ENCODE data around the gene MYNN. TPM values are rescaled to one million over a fixed set of nuclear protein-coding genes. Genes with fewer than 3 reads are reported as not detected.
A peak's percentile ranks its signal among the peaks of the same experiment; 100 is the strongest.

The MYNN gene
- total RNA-seq, 3 donors from 2014 or later: 11.6 to 17.4 (median 13.7) TPM

- TF ChIP-seq CTCF (IDR thresholded peaks at IDR 0.05): no peak
- no peaks in the 10 kb centered on the region for H3K9me3 ChIP-seq
- no peak for DNase-seq
- ATAC-seq: no peak
- intact Hi-C loops (cut with DNase I, micrococcal nuclease): no loop called here
- peaks cover 10% of the 10 kb centered on the region for H3K4me1 ChIP-seq (ENCODE audit: low read depth)
- no peak overlapping the region for H3K4me3 ChIP-seq
- no peaks in the 10 kb centered on the region for H3K36me3 ChIP-seq (ENCODE audit: low read depth)
Observed at GRCh38 chr3:169759256-169759655, 13.9 kb upstream of the MYNN start.

GRCh38 chr3:169760479-169760878, 12.7 kb upstream of the MYNN start:
- intact Hi-C loops (cut with DNase I, micrococcal nuclease): no loop called here
- no peak for DNase-seq
- Histone ChIP-seq H3K4me3 (no peak overlapping the region), H3K36me3 (ENCODE audit: low read depth) (no peaks in the 10 kb centered on the region), H3K4me1 (ENCODE audit: low read depth) (peaks cover 10% of the 10 kb centered on the region), H3K9me3 (no peaks in the 10 kb centered on the region)
- no peak for TF ChIP-seq CTCF (IDR thresholded peaks at IDR 0.05)
- no peak for ATAC-seq

GRCh38 chr3:169764312-169764881, 8.8 kb upstream of the MYNN start:
- Histone ChIP-seq H3K9me3 (no peaks in the 10 kb centered on the region), H3K4me1 (ENCODE audit: low read depth) (peaks cover 6% of the 10 kb centered on the region), H3K4me3 (peak overlapping the region; percentile 75), H3K36me3 (ENCODE audit: low read depth) (no peaks in the 10 kb centered on the region)
- ATAC-seq (peak; percentile 59), DNase-seq (peak; percentile 67 to 83 (median 81))
- no peak for TF ChIP-seq CTCF (IDR thresholded peaks at IDR 0.05)
- intact Hi-C loops (cut with DNase I, micrococcal nuclease): no loop called here

GRCh38 chr3:169764882-169765612, 8.1 kb upstream of the MYNN start, which contains the start of gene TERC:
TERC (minus strand) TSS chr3:169765060.
- intact Hi-C loops (cut with DNase I, micrococcal nuclease): no loop called here
- TF ChIP-seq CTCF (IDR thresholded peaks at IDR 0.05): no peak
- ATAC-seq: peak; percentile 93
- Histone ChIP-seq H3K36me3 (ENCODE audit: low read depth) (no peaks in the 10 kb centered on the region), H3K9me3 (no peaks in the 10 kb centered on the region), H3K4me3 (peak within 1 kb of the TSS; percentile 75), H3K4me1 (ENCODE audit: low read depth) (peaks cover 6% of the 10 kb centered on the region)
- DNase-seq: peak; percentile 93 to 96 (median 95)

GRCh38 chr3:169769287-169770181, 3.7 kb upstream of the MYNN start, which contains the start of gene ACTRT3:
ACTRT3 (minus strand) TSS chr3:169769561; CDS start chr3:169769520, 41 bp downstream.
- Histone ChIP-seq H3K9me3 (no peaks in the 10 kb centered on the region), H3K4me3 (peak within 1 kb of the TSS; percentile 31), H3K36me3 (ENCODE audit: low read depth) (no peaks in the 10 kb centered on the region), H3K4me1 (ENCODE audit: low read depth) (peaks cover 8% of the 10 kb centered on the region)
- no peak for TF ChIP-seq CTCF (IDR thresholded peaks at IDR 0.05)
- ATAC-seq: peak; percentile 33
- intact Hi-C loops (cut with DNase I, micrococcal nuclease): no loop called here
- DNase-seq: peak; percentile 80 to 86 (median 84)
